ENCODE data around the gene MBD4. TPM values are rescaled to one million over a fixed set of nuclear protein-coding genes. Genes with fewer than 3 reads are reported as not detected.
A peak's percentile ranks its signal among the peaks of the same experiment; 100 is the strongest.
"Not testable (repeated sequence)": the region's sequence is repeated elsewhere in the genome, so short reads cannot be mapped to it uniquely, and the experiment has no call there.

Gene MBD4
- total RNA-seq, 2 donors from 2014 or later: 20.6 to 34.0 TPM

DNA sequence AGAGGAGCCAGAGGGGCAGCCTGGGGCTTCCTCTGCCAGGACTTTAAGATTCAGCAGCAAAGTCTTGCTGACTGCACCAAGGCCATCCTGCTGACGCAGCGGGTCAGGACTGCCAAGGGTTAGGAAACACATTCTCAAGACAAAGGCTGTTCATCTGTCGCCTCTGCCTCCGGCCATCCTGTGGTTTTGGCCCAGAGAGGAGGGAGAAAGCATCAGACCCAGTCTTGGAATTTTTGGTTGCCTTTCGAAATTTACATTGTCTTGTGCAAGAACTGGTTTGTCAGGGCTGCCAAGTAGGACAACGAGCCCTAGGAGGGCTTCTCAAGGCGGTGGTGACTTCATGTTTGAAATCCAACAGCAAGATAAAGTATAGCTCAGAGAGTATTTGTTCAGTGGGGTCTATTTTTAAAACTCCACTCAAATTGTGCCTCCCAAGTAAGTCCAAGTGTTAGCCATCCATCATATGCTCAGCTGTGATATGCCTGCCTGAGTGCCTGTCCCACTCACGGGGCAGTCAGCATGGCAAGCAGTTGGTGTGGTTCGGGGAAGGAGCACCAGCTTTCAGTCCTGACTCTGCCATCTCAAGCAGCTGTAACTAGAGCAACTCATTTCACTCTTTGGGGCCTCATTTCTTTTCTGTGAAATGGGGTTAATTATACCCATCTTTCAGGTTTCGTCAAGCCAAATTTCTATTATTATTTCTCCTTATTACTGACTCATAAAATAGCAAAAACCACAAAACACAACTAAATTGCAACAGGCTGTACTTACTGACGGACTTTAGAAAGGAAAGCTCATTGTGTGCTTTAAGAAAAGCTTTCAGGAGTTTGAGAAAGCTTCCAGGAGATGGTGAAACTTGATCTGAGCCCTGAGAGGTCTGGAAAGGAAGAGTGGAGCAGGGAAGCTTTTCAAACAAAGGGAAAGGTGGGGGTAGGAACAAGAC, 46.2 kb upstream of the MBD4 start:
- Histone ChIP-seq H3K9me3 (no peaks in the 10 kb centered on the region), H3K27ac (peak overlapping the region in 1 of 2 donors; percentile 10), H3K4me1 (replicated peaks) (no peaks in the 10 kb centered on the region), H3K4me3 (no peak overlapping the region), H3K27me3 (replicated peaks; ENCODE audit: insufficient read depth) (no peaks in the 10 kb centered on the region), H3K36me3 (no peaks in the 10 kb centered on the region)
- 43% methylated on average over 11 of the region's 11 CpGs for WGBS
- DNase-seq (ENCODE audit: low spot score): peak; percentile 66
- intact Hi-C loops (cut with DNase I): loop anchor here (10.0 kb wide), 1 partner anchor 109 kb away; no protein-coding TSS in a partner anchor
- no peak for TF ChIP-seq POLR2AphosphoS5 (IDR thresholded peaks at IDR 0.05)
- TF ChIP-seq, protein P1, sequence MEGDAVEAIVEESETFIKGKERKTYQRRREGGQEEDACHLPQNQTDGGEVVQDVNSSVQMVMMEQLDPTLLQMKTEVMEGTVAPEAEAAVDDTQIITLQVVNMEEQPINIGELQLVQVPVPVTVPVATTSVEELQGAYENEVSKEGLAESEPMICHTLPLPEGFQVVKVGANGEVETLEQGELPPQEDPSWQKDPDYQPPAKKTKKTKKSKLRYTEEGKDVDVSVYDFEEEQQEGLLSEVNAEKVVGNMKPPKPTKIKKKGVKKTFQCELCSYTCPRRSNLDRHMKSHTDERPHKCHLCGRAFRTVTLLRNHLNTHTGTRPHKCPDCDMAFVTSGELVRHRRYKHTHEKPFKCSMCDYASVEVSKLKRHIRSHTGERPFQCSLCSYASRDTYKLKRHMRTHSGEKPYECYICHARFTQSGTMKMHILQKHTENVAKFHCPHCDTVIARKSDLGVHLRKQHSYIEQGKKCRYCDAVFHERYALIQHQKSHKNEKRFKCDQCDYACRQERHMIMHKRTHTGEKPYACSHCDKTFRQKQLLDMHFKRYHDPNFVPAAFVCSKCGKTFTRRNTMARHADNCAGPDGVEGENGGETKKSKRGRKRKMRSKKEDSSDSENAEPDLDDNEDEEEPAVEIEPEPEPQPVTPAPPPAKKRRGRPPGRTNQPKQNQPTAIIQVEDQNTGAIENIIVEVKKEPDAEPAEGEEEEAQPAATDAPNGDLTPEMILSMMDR (IDR thresholded peaks at IDR 0.05): no peak
- no peak for TF ChIP-seq POLR2A (IDR thresholded peaks at IDR 0.05)

DNA sequence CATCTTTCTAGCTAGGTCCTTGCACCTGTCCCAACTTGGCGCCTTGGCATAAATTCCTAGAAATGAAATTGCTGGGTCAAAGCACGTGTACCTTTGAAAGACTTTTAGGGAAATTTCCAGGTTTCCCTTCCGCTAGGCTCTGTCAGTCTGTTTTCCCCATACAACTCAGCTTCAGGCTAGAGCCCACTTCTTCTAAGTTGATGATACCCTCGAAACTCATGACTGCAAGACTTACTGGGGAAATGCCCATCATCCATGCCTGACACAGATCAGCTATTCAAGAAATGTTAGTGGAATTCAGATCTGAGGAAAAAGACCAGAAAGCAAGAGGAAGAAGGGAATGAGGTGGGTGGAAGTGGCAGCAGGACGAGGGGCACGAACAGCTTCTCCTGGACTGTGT, 45.4 kb upstream of the MBD4 start:
- H3K4me1 ChIP-seq (replicated peaks); DNase-seq (ENCODE audit: low spot score); H3K4me3 ChIP-seq; H3K9me3 ChIP-seq; H3K36me3 ChIP-seq; H3K27ac ChIP-seq; H3K27me3 ChIP-seq (replicated peaks; ENCODE audit: insufficient read depth): not testable (repeated sequence)
- WGBS: 91% methylated on average over 6 of the region's 6 CpGs
- intact Hi-C loops (cut with DNase I): loop anchor here (10.0 kb wide), 1 partner anchor 110 kb away; no protein-coding TSS in a partner anchor

DNA sequence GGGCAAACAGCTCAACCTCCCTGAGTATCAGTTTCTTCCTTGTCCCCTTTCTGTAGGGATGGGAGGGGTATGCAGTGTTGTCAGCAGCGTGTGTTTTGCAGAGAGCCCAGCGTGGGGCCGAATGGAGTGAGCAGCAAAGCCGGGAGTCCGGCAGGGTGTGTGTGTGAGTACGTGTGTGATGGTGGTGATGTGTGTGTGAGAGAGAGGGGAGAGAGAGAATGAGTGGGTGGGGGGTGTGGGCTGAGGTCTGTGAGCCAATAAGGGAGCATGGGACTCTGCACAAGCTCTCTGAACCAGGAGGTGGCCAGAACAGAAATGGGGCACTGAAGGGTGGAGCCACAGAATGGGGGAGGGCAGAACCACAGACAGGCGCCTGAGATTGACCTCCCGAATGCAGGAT, 44.1 kb upstream of the MBD4 start:
- H3K27me3 ChIP-seq (replicated peaks; ENCODE audit: insufficient read depth): no peaks in the 10 kb centered on the region
- TF ChIP-seq, protein P1 (IDR thresholded peaks at IDR 0.05): no peak
- TF ChIP-seq POLR2AphosphoS5 (IDR thresholded peaks at IDR 0.05): no peak
- no peak for TF ChIP-seq POLR2A (IDR thresholded peaks at IDR 0.05)
- intact Hi-C loops (cut with DNase I): loop anchor here (10.0 kb wide), 1 partner anchor 111 kb away; no protein-coding TSS in a partner anchor
- no peaks in the 10 kb centered on the region for H3K9me3 ChIP-seq
- WGBS: 86% methylated on average over 8 of the region's 8 CpGs
- H3K4me3 ChIP-seq: no peak overlapping the region
- no peaks in the 10 kb centered on the region for H3K4me1 ChIP-seq (replicated peaks)
- H3K36me3 ChIP-seq: no peaks in the 10 kb centered on the region
- no peak for DNase-seq (ENCODE audit: low spot score)
- no peak overlapping the region for H3K27ac ChIP-seq

DNA sequence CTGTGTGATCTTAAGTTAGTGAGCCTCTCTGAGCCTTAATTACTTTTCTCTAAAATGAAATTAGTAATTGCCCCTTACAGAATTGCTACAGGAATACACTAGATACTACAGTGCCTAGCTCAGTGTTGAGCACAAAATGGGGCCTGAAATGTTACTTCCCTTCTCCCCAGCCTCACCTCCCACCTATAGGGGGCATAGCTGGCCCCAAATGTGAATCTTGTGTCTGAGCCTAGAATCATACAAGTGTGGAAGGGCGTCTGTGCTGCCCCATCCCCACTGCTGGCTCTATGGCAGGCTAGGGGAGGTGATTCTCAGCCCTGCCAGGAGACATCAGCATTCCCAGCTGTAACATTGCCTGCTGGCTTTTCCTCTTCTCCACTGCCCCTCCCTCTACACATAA, 43.0 kb upstream of the MBD4 start:
- H3K4me1 ChIP-seq (replicated peaks): no peaks in the 10 kb centered on the region
- no peak for DNase-seq (ENCODE audit: low spot score)
- no peak overlapping the region for H3K27ac ChIP-seq
- H3K27me3 ChIP-seq (replicated peaks; ENCODE audit: insufficient read depth): no peaks in the 10 kb centered on the region
- H3K4me3 ChIP-seq: no peak overlapping the region
- TF ChIP-seq, protein P1 (IDR thresholded peaks at IDR 0.05): no peak
- no peak for TF ChIP-seq POLR2AphosphoS5 (IDR thresholded peaks at IDR 0.05)
- TF ChIP-seq POLR2A (IDR thresholded peaks at IDR 0.05): no peak
- 64% methylated on average over 1 of the region's 1 CpG for WGBS
- intact Hi-C loops (cut with DNase I): loop anchor here (10.0 kb wide), 1 partner anchor 112 kb away; no protein-coding TSS in a partner anchor
- H3K36me3 ChIP-seq: no peaks in the 10 kb centered on the region
- H3K9me3 ChIP-seq: no peaks in the 10 kb centered on the region

DNA sequence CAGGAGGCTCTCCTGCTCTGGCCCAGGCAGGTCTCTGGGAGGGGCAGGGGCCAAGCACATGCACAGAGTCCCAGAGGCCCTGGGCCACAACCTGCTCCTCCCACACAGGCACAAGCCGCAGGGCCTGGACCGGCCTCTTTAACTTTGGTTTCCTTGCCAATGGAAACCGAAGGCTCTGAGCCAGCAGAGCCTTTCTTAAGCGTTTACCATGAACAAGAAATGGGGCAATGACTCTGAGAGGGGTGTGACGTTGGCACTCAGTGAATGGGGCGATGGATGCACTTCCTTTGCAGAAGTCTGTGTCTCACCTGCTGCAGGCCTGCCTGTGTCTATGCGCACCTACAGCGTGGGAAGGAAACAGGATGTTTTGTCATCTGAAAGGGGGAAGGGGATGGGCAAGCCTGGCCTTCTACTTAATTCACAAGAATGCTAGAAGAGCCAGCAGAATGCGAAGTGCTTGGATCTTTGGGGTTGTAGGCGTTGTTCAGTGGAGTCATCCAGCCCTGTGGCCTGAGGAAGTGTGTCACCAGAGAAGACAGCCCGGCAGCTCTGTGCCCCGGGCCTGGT, 42.1 kb upstream of the MBD4 start:
- Histone ChIP-seq H3K9me3 (no peaks in the 10 kb centered on the region), H3K4me3 (no peak overlapping the region), H3K27me3 (replicated peaks; ENCODE audit: insufficient read depth) (no peaks in the 10 kb centered on the region), H3K4me1 (replicated peaks) (no peaks in the 10 kb centered on the region), H3K27ac (no peak overlapping the region), H3K36me3 (no peaks in the 10 kb centered on the region)
- 52% methylated on average over 12 of the region's 12 CpGs for WGBS
- intact Hi-C loops (cut with DNase I): loop anchor here (10.0 kb wide), 1 partner anchor 113 kb away; no protein-coding TSS in a partner anchor
- no peak for TF ChIP-seq POLR2A (IDR thresholded peaks at IDR 0.05)
- TF ChIP-seq, protein P1 (IDR thresholded peaks at IDR 0.05): no peak
- no peak for TF ChIP-seq POLR2AphosphoS5 (IDR thresholded peaks at IDR 0.05)
- DNase-seq (ENCODE audit: low spot score): peak; percentile 10

DNA sequence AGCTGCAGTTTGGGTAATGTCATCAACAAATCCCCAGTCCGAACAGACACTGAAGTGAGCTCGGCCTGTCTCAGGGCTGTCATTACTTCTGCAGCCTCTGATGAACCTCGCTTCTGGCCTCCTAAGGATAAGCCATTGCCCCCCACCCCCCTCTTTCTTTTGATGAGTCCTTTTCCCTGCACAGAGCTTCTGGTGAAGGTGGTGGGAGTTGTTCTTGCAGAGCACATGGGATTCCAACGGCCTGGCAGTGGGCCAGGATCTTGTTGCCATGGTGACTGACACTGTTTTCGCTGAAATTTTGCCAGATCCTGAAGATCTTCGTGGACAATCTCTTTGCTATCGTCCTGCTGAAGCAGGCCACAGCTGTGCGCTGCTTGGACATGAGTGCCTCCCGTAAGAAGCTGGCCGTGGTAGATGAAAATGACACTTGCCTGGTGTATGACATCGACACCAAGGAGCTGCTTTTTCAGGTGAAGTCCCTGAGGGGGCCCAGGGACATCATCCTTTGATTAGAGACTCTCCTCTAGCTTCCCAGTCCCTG, 41.5 kb upstream of the MBD4 start:
- WGBS: 34% methylated on average over 9 of the region's 11 CpGs
- not testable (repeated sequence) for H3K9me3 ChIP-seq; H3K4me1 ChIP-seq (replicated peaks); H3K4me3 ChIP-seq; H3K27ac ChIP-seq; H3K27me3 ChIP-seq (replicated peaks; ENCODE audit: insufficient read depth); H3K36me3 ChIP-seq; DNase-seq (ENCODE audit: low spot score)
- intact Hi-C loops (cut with DNase I): loop anchor here (10.0 kb wide), 1 partner anchor 114 kb away; no protein-coding TSS in a partner anchor

Data from prostate gland (tissue), 2 donors.